Measurements from ENCODE around the gene RNASE11. TPM values are rescaled to one million over a fixed set of nuclear protein-coding genes. Genes with fewer than 3 reads are reported as not detected.

RNASE11 gene
- total and polyA plus RNA-seq, 2 donors (not counting 3 experiments of a cell fraction or from before 2014, with no cell fraction given), result not detected

GRCh38 chr14:20556500-20557211, 31.1 kb downstream of the RNASE11 start:
- Histone ChIP-seq H3K4me1 (ENCODE audit: control insufficient read depth, extremely low read depth, insufficient read depth, low read length) (no peaks in the 10 kb centered on the region), H3K9me3 (replicated peaks; ENCODE audit: control insufficient read depth, insufficient read depth, low read length) (no peaks in the 10 kb centered on the region), H2AFZ (ENCODE audit: low read depth, low read length) (no peak overlapping the region), H3K27me3 (ENCODE audit: control insufficient read depth in 2 of 2, insufficient read depth in 2 of 2, low read length in 2 of 2) (peaks cover 3% of the 10 kb centered on the region in 2 experiments), H4K20me1 (replicated peaks; ENCODE audit: control insufficient read depth, extremely low read depth, insufficient read depth, low read length) (no peaks in the 10 kb centered on the region), H3K79me2 (ENCODE audit: control insufficient read depth, insufficient read depth, low read length) (no peaks in the 10 kb centered on the region), H3K36me3 (ENCODE audit: control insufficient read depth in 2 of 2, extremely low read depth in 1 of 2, insufficient read depth in 2 of 2, low read length in 2 of 2) (no peaks in the 10 kb centered on the region), H3K4me2 (ENCODE audit: insufficient read depth, low read length) (no peak overlapping the region), H3K9ac (replicated peaks; ENCODE audit: extremely low read depth, insufficient read depth, low read length) (no peak overlapping the region), H3K9me1 (replicated peaks; ENCODE audit: control insufficient read depth, extremely low read depth, insufficient read depth, low read length) (no peaks in the 10 kb centered on the region), H3K27ac (ENCODE audit: insufficient read depth, low read depth, low read length) (no peak overlapping the region), H3K4me3 (replicated peaks in 1 of 3; ENCODE audit: insufficient read depth in 1 of 3, low read depth in 1 of 3, low read length in 3 of 3) (no peak overlapping the region)
- POLR2A ChIA-PET, result no interaction called here
- intact Hi-C loops (cut with micrococcal nuclease), result no loop called here
- no peak for DNase-seq (ENCODE audit: low read depth, low spot score)
- CTCF ChIA-PET, result no interaction called here
- dilution Hi-C loops (cut with MboI; ENCODE audit: extremely low pct_ligation_motif_present, low sequenced_read_pairs), result no loop called here
- no peak for FAIRE-seq
- TF ChIP-seq GATA2 (IDR thresholded peaks at IDR 0.05; ENCODE audit: insufficient read depth, insufficient read length, low read depth, low read length) (no peak), POLR2A (IDR thresholded peaks at IDR 0.05; ENCODE audit: low read depth, low read length) (no peak), POLR2AphosphoS5 (IDR thresholded peaks at IDR 0.05; ENCODE audit: insufficient read depth, low read depth, low read length) (no peak), EZH2 (IDR thresholded peaks at IDR 0.05; ENCODE audit: borderline replicate concordance, low read depth, low read length, severe bottlenecking) (no peak), FOS (IDR thresholded peaks at IDR 0.05; ENCODE audit: borderline replicate concordance, insufficient read depth, low read length) (no peak), MYC (IDR thresholded peaks at IDR 0.05; ENCODE audit: low read depth, low read length) (no peak)
- TF ChIP-seq, protein P1, sequence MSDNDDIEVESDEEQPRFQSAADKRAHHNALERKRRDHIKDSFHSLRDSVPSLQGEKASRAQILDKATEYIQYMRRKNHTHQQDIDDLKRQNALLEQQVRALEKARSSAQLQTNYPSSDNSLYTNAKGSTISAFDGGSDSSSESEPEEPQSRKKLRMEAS (IDR thresholded peaks at IDR 0.05; ENCODE audit: insufficient read depth, insufficient read length), result no peak
- BruUV-seq (replicated peaks), result no TSS peak

GRCh38 chr14:20555845-20556244, 32.0 kb downstream of the RNASE11 start:
- ChIA-PET CTCF (no interaction called here), POLR2A (no interaction called here)
- intact Hi-C loops (cut with micrococcal nuclease) (no loop called here), dilution Hi-C loops (cut with MboI; ENCODE audit: extremely low pct_ligation_motif_present, low sequenced_read_pairs) (no loop called here)
- H3K9ac ChIP-seq (replicated peaks; ENCODE audit: extremely low read depth, insufficient read depth, low read length), result no peak overlapping the region
- no peak overlapping the region for H3K4me2 ChIP-seq (ENCODE audit: insufficient read depth, low read length)
- no peak for FAIRE-seq
- peaks cover 0 to 2% of the 10 kb centered on the region in 2 experiments for H3K27me3 ChIP-seq (ENCODE audit: control insufficient read depth in 2 of 2, insufficient read depth in 2 of 2, low read length in 2 of 2)
- H3K4me3 ChIP-seq (replicated peaks in 1 of 3; ENCODE audit: insufficient read depth in 1 of 3, low read depth in 1 of 3, low read length in 3 of 3), result no peak overlapping the region
- no TSS peak for BruUV-seq (replicated peaks)
- no peaks in the 10 kb centered on the region for H3K79me2 ChIP-seq (ENCODE audit: control insufficient read depth, insufficient read depth, low read length)
- no peak for DNase-seq (ENCODE audit: low read depth, low spot score)
- no peaks in the 10 kb centered on the region for H4K20me1 ChIP-seq (replicated peaks; ENCODE audit: control insufficient read depth, extremely low read depth, insufficient read depth, low read length)
- no peak overlapping the region for H3K27ac ChIP-seq (ENCODE audit: insufficient read depth, low read depth, low read length)
- no peak overlapping the region for H2AFZ ChIP-seq (ENCODE audit: low read depth, low read length)
- H3K9me3 ChIP-seq (replicated peaks; ENCODE audit: control insufficient read depth, insufficient read depth, low read length), result no peaks in the 10 kb centered on the region
- H3K9me1 ChIP-seq (replicated peaks; ENCODE audit: control insufficient read depth, extremely low read depth, insufficient read depth, low read length), result no peaks in the 10 kb centered on the region
- TF ChIP-seq POLR2AphosphoS5 (IDR thresholded peaks at IDR 0.05; ENCODE audit: insufficient read depth, low read depth, low read length), result no peak
- H3K4me1 ChIP-seq (ENCODE audit: control insufficient read depth, extremely low read depth, insufficient read depth, low read length), result no peaks in the 10 kb centered on the region
- no peaks in the 10 kb centered on the region for H3K36me3 ChIP-seq (ENCODE audit: control insufficient read depth in 2 of 2, extremely low read depth in 1 of 2, insufficient read depth in 2 of 2, low read length in 2 of 2)
